ENCODE results near the gene SH3RF3.

The SH3RF3 gene

GRCh38 chr2:109368798-109369197 is 239.8 kb downstream of the SH3RF3 start:
- no peak for DNase-seq

GRCh38 chr2:109369671-109370191 is 240.7 kb downstream of the SH3RF3 start:
- DNase-seq: no peak

DNA sequence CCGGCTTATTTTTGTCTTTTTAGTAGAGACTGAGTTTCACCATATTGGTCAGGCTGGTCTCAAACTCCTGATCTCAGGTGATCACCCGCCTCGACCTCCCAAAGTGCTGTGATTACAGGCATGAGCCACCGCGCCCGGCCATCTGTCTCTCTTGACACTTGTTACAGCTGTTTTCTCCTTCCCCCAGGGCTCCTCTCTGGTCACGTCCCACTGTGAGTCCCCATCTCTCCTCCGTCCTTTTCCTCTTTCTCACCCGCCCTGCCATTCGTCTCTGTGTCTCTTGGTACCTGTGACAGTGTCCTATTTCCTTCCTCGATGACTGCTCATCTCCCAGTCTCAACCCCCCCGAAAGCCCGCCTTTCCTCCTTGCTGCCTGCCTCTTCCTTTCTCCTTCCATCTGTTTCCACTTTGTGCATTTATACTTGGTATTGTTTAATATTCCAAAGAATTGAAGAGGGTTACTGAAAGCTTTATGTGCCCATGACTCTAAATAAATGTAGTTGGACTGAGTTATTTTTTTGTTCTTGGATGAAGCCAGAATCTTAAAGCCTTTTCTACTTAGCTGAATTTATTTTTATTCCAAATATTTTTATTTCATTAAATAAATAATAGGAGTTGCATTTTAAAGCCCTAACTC is 241.5 kb downstream of the SH3RF3 start:
- no peak for DNase-seq

GRCh38 chr2:109371481-109372170 is 242.6 kb downstream of the SH3RF3 start:
- no peak for DNase-seq

- no peak for DNase-seq
Observed at GRCh38 chr2:109372171-109372568, 243.2 kb downstream of the SH3RF3 start.

DNA sequence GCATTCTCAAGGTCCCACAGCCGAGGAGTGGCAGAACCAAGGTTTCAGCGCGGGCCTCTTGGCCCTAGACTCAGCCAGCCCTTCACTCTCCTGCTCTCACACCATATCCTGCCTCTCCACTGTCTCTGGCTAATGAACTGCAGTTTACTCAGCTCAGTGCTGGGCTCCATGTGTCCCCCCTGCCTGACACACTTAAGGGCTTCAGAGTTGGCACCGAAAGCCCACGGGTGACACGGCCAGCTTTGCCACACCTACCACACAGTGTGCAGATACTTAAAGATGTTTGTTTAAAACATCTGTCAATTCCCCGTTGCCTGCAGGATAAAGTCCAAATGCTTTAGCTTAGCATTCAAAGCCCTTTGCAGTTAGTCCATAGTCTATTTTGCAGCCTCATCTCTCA is 243.6 kb downstream of the SH3RF3 start:
- DNase-seq: no peak

GRCh38 chr2:109373791-109374547 is 245.0 kb downstream of the SH3RF3 start:
- no peak for DNase-seq

DNA sequence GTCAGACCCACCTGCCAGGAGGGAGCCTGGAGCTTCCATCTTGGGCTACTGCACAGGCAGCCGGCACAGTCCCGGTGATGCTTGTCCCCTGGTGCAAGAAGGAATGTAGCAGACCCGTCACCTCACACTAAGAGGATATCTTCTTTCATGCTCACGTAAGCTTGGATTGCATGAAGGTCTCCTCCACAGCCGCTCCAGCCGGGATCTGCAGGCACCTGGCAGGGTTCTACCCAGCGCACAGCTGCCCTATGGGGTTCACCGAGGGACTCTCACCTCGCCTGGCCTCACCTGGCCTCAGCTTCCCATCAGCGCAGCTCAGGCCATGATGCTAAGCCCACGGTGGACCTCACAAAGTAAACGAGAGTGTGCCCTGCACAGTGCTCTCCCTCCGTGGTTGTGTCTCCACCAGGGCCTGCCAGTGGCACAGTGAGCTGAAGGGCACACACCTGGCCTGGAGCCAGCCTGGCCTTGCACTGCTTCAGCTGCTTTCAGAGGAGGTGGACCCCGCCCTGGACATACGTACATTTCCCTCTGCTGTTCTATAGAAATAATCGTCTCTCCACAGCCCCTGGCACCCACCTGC is 245.6 kb downstream of the SH3RF3 start:
- no peak for DNase-seq

GRCh38 chr2:109375131-109375561 is 246.1 kb downstream of the SH3RF3 start:
- no peak for DNase-seq

DNA sequence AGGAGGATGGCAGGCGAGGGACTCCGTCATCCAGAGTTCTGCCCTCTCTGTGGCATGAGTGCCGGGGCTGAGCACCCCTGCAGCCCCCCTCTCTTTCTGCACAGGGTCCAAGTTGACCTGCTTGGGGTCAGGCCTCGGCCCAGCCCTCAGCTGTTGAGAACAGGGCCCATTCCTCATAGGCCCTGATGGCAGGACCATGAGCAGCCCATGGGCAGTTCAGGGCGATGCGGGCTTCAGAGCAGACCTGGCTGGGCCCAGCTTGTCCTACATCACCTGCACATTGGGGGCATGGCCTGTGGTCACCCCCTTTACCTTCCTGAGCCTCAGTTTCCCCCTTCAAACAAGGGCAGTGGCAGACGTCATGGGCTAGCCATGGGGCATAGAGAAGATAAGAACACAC is 246.7 kb downstream of the SH3RF3 start:
- no peak for DNase-seq

DNA sequence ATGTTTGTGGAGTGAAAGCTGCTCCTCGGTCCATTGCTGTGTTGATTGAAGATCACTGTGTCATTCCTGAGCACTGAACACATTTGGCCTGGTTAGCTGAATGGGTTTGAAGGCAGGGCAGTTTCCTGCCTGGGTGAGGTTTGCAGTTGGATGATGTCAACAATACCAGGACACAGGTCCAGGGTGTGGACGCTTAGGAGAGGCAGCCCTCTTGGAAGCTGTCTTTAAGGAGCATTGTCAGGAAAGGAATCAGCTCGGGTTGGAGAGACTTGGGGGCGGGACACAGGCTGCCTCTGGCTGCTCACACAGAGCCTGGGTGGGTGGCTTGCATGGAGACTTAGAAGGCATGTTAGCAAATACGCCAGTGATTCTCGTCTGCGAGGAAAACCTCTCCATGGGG is 247.1 kb downstream of the SH3RF3 start:
- no peak for DNase-seq

GRCh38 chr2:109376796-109377495 is 247.9 kb downstream of the SH3RF3 start:
- no peak for DNase-seq

- no peak for DNase-seq
Observed at GRCh38 chr2:109377976-109378375, 249.0 kb downstream of the SH3RF3 start.

- no peak for DNase-seq
Observed at GRCh38 chr2:109378682-109379081, 249.7 kb downstream of the SH3RF3 start.

DNA sequence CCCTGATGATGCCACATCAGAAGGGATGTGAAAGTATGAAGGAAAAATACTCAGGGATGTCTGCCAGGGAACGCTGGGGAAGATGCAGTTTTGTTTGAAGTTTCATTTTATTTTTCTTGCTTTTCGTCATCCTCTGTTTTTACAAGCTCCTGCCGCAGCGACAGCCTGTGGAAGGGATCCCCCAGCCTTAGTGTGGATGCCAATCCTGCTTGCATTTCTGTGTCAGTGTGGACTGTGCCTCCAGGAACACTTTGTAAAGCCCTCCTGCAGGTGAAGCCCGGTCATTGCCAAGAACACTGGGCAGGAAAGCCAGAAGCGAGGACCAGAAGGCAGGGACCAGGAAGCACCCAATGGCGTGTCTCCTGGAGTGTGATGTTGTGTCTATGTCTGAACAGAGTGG is 250.5 kb downstream of the SH3RF3 start:
- no peak for DNase-seq

DNA sequence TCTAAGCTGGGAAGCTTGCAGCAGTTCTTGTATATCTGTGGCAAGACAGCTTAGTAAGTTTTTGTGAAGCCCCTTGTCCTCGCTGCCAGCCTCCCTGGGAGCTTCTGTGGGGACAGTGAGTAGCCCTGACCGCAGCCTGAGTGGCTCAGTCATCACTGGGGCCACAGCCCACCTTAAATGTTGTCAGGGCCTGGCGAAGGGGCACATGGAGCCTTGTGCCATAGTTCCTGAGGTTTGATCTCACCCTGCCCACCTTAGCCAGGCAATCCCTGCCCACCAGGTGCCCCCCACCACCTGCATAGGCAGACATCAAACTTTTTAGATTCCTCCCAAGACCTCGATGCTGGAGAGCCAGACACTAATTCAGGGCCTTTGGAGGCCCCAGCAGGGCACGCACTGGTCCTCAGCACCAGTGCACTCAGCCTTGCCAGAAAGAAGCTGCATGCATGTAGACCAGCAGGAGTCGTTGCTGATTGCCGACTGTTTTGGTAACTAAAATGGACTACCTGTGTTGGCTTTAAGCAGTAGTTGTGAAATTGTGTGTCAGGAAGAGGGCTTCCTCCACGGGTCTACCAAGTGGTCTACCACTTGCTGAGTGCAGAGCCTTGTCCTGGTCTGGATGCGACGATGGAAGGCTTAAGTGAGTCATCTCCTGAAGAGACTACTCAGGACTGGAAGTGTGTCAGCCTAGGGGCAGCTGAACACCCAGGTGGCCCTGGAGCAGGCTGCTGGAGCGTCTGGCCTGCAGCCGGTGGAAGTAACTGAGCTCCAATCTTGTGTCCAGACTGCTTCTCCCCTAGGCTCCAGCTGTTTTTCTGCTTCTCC is 251.7 kb downstream of the SH3RF3 start:
- DNase-seq: no peak

GRCh38 chr2:109381327-109381820 is 252.4 kb downstream of the SH3RF3 start:
- DNase-seq: no peak

DNA sequence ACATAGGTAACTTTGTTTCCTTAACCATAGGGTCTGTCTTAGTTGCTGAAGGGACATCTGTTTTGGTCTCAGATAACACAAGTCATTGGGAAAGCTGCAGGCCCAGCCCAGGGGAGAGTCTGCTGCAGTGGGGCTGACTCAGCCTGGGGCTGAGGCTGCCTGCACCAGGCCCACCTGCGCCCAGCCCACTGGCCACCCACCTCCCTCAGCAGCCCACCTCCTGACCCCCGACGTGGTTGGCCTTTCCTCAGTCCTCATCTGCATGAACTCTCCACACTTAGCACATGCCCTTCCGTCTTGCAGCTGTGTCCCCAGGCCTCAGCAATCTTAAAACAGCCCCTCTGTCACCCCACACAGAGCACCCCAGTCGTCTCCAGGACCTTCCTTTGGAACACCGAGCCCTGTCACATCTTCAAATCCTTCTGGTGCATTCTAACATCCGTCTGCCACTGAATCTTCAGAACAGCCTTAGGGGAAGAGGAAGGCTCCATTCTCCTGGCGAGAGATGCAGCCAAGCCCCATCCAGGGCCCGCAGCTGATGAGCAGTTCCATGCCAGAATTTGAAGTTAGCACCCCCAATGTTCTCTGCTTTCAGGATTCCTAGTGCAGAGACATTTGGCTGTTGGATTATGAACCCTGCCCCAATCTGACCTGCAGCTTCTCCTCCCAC is 253.4 kb downstream of the SH3RF3 start:
- DNase-seq: no peak

DNA sequence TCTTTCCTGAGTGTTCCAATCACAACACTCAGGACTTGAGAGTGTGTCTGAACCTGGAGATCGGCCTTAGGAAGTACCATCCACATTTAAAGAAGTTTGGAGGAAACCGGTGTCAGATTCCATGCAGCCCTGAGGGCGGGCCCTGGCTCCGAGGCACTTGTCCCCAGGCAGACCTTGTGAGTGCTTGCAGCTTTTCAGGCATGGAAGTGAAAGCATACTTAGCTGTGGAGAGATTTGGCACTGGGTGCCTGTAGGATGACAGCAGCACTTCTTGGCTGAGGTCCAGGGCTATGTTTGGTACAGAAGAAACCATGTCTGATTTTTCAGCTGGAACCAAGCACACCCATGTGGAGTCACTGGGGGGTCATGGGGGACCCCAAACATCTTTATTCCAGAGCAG is 253.9 kb downstream of the SH3RF3 start:
- DNase-seq: no peak

DNA sequence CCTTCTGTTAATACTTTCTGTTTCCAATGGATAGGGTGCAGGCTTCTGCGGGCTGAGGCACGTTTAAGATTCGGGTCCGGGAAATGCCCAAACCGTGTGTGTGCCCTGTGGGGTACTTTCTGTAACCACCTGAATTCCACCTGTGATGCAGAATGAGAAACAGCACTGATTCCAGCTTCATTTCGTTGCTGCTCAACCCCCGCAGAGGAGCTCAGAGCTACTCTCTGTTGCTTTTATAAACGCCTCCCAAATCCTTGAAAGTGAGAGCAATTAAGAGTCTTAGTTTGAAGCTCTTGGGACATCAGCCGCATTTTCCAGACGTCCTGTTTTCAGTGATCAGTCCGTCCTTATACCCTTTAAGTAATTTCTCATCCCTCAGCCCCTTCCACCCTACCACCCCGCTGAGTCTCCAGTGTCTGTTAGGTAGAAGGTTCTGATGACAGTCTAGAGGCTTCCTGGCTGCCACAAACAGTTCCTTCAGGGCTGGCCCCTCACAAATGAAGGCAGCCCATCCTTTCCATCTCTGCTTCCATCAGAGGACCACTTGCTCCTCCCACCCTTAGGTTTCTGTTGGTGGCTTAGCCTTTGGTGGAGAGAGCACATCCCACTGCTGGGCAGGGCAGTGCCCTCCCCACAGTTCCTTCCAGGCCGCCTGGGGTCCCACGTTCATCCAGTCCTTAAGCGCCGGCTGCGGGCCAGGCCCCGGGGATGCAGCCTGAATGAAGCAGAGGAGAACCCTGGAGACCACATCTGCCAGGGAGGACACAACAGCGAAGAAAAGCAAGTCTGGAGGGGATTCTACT is 254.7 kb downstream of the SH3RF3 start:
- no peak for DNase-seq
